Stimulated activated CD8-positive, alpha-beta memory T cell treated with anti-CD3 and anti-CD28 coated beads, Interleukin-7, amount 100 ng/mL, for 24 hours (primary cell): ENCODE results near the gene TDRD1.
"Not testable (repeated sequence)": the region's sequence is repeated elsewhere in the genome, so short reads cannot be mapped to it uniquely, and the experiment has no call there.

ENCODE experiments used
- DNase-seq: peaks from one replicate; pipeline ENCODE4 v3.0.0-alpha.2; 2020; ENCODE audit warnings: low read depth

TDRD1 gene

DNA sequence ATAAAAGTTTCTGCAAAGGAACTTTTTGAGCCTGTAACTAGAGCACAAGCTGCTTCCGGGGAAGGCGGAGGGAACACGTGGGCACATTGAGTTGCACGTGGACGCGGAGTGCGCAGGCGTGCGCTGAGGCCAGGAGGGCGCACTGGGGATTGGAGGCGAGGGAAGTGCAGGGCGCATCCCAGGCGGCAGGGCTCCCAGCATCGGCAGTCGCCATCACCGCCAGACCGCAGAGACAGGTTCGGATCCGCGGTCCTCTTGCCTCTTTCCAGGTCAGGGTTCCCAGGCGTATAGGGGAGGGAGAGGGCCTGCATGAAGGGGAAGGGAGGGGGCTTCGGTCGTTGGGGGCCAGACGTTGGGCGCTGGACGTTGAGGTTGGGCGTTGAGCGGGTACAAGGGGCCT, at the start of gene TDRD1:
TSS of gene TDRD1 (plus strand) at position 206 of the 400 bp plus-strand sequence. CDS start 8,479 bp downstream, outside the sequence.
- no peak for DNase-seq

GRCh38 chr10:114131094-114131493, 48.1 kb upstream of the TDRD1 start:
- no peak for DNase-seq

- DNase-seq = no peak
These were observed 43.7 kb upstream of the TDRD1 start for GRCh38 chr10:114135476-114135875.

DNA sequence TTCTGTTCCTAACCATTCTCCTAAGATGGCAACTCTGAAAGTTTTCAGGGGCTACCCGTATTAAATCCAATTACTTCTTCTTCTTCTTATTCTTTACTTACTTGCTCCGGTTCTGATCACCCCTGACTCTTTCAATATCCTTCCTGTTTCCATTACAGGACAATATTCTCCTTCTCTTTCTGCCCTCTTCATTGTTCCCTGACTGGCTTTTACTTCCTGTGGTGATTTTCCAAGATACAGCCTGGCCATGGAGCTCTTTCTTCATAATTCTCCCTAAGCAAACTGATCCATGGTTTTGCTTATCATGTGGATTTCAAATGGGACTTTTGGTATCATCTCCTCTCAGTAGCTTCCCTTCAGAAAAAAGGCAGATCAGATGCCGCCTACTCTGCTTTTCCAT, 40.6 kb upstream of the TDRD1 start:
- DNase-seq = no peak

GRCh38 chr10:114140036-114140435, 39.1 kb upstream of the TDRD1 start:
- DNase-seq = no peak

GRCh38 chr10:114140827-114141226, 38.3 kb upstream of the TDRD1 start:
- DNase-seq = not testable (repeated sequence)

DNA sequence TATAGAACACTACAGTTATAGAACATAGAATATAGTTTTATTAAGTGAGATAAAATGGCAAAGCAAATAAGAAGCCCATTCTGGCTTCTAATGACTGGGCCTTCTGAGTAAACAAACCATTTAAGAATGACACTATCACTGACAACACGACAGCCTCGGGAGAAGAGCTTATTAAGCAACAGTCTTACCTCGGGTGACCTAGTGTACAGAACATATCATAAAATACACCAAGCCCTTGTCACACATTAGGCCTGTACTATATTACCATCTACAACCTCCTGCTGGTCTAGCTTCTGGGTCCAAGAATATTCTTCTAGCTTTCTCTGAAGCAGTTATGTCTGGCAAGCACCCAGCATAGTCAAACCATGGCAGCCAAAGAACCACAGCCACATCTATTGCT, 37.1 kb upstream of the TDRD1 start:
- no peak for DNase-seq

DNA sequence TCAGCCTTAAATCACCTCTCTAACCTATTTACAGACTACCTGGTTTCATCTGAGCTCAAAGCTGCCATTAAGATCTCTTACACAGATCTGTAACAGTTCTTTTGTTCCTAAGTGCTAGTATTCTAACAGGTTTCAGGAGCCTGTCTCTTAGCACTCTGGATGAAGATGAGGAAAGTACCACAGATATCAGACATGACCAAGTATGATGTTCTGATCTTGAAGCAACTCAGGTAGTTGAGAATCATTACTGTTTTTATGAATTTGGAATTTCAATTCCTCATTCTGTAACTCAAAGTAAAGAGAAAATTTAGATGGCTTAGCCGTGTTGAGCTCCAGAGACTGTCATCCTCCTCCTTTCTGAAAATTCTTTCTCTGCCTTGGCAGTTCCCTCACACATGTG, 36.0 kb upstream of the TDRD1 start:
- no peak for DNase-seq

- not testable (repeated sequence) for DNase-seq
These were observed 29.7 kb upstream of the TDRD1 start for GRCh38 chr10:114149476-114149875.

GRCh38 chr10:114151486-114151885, 27.7 kb upstream of the TDRD1 start:
- DNase-seq = no peak

- no peak for DNase-seq
These were observed 27.3 kb upstream of the TDRD1 start for GRCh38 chr10:114151892-114152291.

DNA sequence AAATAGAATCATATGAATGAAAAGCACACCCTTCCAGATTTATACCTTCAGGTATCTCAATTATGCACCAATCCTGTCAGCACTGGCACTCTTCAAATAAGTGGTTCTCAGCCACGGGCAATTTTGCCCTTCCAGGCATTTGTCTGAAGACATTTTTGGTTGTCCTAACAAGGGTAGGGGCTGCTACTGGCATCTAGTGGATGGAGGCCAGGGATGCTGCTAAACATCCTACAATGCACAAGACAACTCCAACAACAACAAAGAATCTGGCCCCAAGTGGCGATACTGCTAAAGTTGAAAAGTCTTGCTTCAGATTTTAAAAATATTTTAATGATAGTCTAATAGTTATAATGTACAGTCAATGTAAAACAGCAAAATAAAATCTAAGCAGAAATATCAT, 21.2 kb upstream of the TDRD1 start:
- no peak for DNase-seq

DNA sequence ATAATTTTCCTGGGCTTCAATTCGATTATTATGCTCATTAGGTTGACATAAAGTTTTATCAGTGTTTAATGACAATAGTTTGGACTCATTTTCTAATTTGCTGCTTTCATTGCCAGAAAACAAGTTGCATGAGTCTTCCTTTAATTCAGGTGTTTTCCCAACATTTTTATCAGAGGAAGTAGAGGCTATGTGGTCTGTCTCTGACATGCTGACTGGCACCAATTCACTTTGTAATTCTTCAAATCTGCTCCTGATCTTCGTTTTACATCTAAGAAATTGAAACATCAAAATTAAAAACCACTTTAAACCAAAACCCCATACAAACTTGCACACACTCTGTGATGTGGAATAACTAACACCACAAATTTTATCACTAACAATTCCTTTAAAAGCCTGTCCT, 16.1 kb upstream of the TDRD1 start:
- DNase-seq = no peak

GRCh38 chr10:114166043-114166442, 13.1 kb upstream of the TDRD1 start:
- no peak for DNase-seq

GRCh38 chr10:114166494-114166893, 12.7 kb upstream of the TDRD1 start:
- DNase-seq = no peak

DNA sequence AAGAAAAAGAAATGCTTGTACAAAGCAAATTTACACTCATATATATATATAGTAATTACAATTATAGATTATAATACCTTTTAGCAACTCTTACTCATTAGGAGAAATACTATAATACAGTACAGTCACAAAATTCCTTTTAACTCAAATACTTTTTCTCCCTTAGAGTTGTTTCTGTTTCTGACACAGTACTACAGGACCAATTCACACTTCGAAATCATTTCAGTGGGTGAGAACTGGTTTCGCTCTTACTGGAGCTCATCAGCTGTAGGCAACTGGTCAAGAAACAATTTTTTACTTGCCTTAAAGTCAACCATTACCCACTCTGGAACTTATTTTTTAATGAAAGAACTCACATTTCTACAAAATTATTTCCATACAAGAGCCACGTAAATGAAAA, 11.2 kb upstream of the TDRD1 start:
- no peak for DNase-seq

DNA sequence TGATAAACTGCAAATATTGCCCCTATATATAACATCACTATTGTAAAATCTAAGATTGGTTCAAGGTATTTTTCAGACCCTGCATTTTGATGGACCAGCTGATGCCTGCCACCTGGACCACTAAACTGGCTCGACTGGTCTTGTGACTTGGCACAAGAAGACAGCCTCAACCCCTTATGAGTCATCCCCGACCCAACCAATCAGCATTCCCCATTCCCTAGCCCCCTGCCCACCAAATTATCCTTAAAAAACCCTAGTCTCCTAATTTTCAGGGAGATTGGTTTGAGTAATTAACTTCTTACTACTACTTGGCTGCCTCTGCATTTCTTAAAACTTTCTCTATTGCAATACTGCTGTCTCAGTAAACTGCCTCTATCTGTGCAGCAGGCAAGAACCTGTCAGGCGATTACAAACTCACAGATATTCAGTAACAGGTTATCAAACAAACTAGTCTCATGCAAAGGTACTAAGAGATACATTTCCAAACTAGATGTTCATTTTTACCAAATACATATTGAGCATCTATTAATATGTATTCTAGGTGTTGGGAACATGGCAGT, 10.6 kb upstream of the TDRD1 start:
- DNase-seq = no peak

DNA sequence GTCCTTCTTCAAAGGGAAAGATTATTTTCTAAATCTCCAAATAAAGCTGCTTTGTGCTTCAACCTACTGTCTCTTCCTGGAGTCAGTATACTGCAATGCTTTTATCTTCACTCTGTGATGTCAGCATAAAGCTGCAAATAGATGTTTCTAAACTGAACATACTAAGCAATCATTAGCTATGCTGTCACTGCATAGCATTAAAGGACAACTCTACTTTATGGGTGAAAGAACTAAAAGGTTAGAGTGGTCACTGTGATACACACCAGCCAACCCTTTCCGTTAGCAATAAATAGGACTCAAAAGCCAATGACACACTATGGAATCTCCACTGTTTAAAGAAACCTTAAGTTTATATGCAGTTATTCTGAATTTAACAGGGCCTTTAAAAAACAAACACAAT, 6.9 kb upstream of the TDRD1 start:
- no peak for DNase-seq

- DNase-seq = no peak
These were observed 6.2 kb upstream of the TDRD1 start for GRCh38 chr10:114172776-114173602.

- DNase-seq = no peak
These were observed 5.6 kb upstream of the TDRD1 start for GRCh38 chr10:114173603-114173920.

DNA sequence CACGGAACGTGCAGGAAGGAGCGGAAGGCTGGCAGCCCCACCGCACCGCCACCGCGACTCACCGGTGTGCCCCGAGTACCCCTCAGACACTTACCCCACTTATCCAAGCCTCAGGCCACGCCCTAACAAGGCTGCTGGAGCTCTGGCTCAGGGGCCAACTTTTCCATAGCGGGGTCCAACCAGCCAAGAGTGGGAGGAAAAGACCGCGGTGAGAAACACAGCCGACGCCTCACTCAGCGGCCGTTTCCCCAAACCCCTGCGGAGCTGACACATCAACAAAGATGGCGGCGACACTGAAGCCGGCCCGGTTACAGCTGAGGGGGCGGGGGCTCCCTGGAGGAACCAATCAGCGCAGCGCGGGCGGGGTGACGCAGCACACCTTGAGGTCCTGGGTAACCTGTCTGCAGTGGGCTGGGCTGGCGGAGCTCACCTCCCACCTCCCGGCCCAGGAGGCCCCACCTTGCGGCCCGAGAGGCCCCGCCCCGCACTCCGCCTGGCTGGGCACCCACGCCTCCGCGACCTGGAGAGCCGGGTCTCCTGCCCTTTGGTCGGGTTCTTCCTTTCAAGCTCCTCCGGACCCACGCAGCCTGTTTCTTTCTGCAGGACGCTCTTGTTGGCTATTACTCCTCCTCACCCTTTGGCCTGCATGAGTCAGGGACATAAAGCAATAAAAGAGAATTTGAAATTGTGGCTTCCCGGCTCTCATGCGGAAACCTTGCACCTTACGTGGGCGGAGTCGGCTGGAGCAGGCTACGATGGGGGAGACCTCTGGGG, 5.0 kb upstream of the TDRD1 start, which contains the start of gene CCDC186:
TSS of gene CCDC186 (minus strand) at position 283 of the 774 bp plus-strand sequence. CDS start 10,935 bp downstream, outside the sequence.
- peak; percentile 94 for DNase-seq

DNA sequence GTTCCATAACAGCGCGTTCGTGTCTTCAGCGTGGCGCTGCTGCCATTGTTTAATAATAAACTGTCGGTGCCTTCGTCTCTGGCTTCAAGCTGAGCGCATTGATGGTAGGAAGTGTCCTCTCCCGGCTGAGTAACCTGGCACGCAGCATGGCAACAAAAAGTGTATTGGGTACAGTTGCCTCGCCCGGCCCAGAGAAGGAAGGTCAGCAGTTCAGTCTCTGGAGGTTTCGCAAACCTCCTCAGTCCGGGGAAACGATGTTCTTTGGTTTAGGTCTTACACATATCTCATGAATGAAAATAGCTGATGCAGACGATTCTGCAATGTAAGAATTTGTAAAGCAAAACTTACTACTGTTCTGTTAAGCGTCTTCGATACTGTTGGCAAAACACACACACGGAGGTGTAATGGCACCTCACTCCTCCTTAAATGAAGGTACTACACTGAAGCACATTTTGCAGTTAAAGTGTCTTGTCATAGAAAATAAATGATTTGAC, 4.4 kb upstream of the TDRD1 start:
- DNase-seq = no peak

- no peak for DNase-seq
These were observed 3.5 kb upstream of the TDRD1 start for GRCh38 chr10:114175667-114176066.
